H4 (cell line): ENCODE measurements around the gene HIF1AN. TPM values are rescaled to one million over a fixed set of nuclear protein-coding genes. Genes with fewer than 3 reads are reported as not detected.

Source experiments
- DNase-seq: peaks from one replicate; pipeline ENCODE4 v3.0.0-alpha.2; 2015; ENCODE audit warnings: low spot score
- total RNA-seq: library from RNA; depleted of rRNA; stranded (reverse); fragments of >200 nt; shearing (Covaris generic); gene quantifications from 2 replicates; pipeline ENCODE4 v1.2.3, GENCODE V29; 2014; rRNA removed

Gene HIF1AN
- total RNA-seq = 5.6 and 6.4 TPM in 2 replicates

- DNase-seq = peak; percentile 93
Measured at GRCh38 chr10:100535715-100536353, at the start of gene HIF1AN. Gene HIF1AN (plus strand): TSS chr10:100535943. CDS start chr10:100535959, 16 bp downstream.

GRCh38 chr10:100487529-100487928 lies 48.2 kb upstream of the HIF1AN start:
- no peak for DNase-seq

GRCh38 chr10:100489396-100489795 lies 46.3 kb upstream of the HIF1AN start:
- no peak for DNase-seq

- no peak for DNase-seq
Measured at GRCh38 chr10:100490531-100490930, 45.2 kb upstream of the HIF1AN start.

GRCh38 chr10:100496567-100496966 lies 39.2 kb upstream of the HIF1AN start:
- no peak for DNase-seq

- no peak for DNase-seq
Measured at GRCh38 chr10:100498059-100498458, 37.7 kb upstream of the HIF1AN start.

GRCh38 chr10:100501423-100501822 lies 34.3 kb upstream of the HIF1AN start:
- no peak for DNase-seq

GRCh38 chr10:100502926-100503494 lies 32.7 kb upstream of the HIF1AN start:
- DNase-seq = no peak

- DNase-seq = no peak
Measured at GRCh38 chr10:100504096-100504495, 31.6 kb upstream of the HIF1AN start.

GRCh38 chr10:100505164-100505563 lies 30.6 kb upstream of the HIF1AN start:
- no peak for DNase-seq

GRCh38 chr10:100506596-100507356 lies 29.0 kb upstream of the HIF1AN start:
- no peak for DNase-seq

- DNase-seq = no peak
Measured at GRCh38 chr10:100507357-100507732, 28.4 kb upstream of the HIF1AN start.

GRCh38 chr10:100508266-100508665 lies 27.5 kb upstream of the HIF1AN start:
- no peak for DNase-seq

GRCh38 chr10:100508691-100509150 lies 27.0 kb upstream of the HIF1AN start:
- peak; percentile 40 for DNase-seq

- no peak for DNase-seq
Measured at GRCh38 chr10:100509241-100509840, 26.4 kb upstream of the HIF1AN start.

GRCh38 chr10:100510533-100511308 lies 25.0 kb upstream of the HIF1AN start:
- no peak for DNase-seq

- no peak for DNase-seq
Measured at GRCh38 chr10:100515612-100516011, 20.1 kb upstream of the HIF1AN start.

- DNase-seq = no peak
Measured at GRCh38 chr10:100516847-100517246, 18.9 kb upstream of the HIF1AN start.

GRCh38 chr10:100518761-100519241 lies 16.9 kb upstream of the HIF1AN start:
- DNase-seq = peak; percentile 52

GRCh38 chr10:100519311-100520051 lies 16.3 kb upstream of the HIF1AN start, which contains the start of gene SEC31B:
Gene SEC31B (minus strand): TSS chr10:100519861. CDS start chr10:100516952, 2,909 bp downstream.
- DNase-seq = no peak

- no peak for DNase-seq
Measured at GRCh38 chr10:100520811-100521210, 14.9 kb upstream of the HIF1AN start.
